PC-3 (cell line): Measurements from ENCODE around the gene TXK. TPM values are rescaled to one million over a fixed set of nuclear protein-coding genes. Genes with fewer than 3 reads are reported as not detected.

Experiments
- ATAC-seq: fragments of 200-7000 bp; cut with Tn5 transposase; 2 replicates; pipeline ENCODE4 v1.9.1; 2020; ENCODE audit warnings: mild to moderate bottlenecking, moderate library complexity
- BruUV-seq: library from RNA; stranded (reverse); fragments of 400-500 nt; replicated peaks from 2 replicates; lab custom pipeline; 2021; lab: Mats Ljungman, UMichigan
- CTCF ChIA-PET: fragments of 300-600 bp; sonication (Branson Sonifier 250); formaldehyde crosslinking; loops from one replicate; lab custom pipeline; 2022; ENCODE audit warnings: antibody characterized with exemption; lab: Charles Lee
- POLR2A ChIA-PET: fragments of 300-600 bp; sonication (Branson Sonifier 250); formaldehyde crosslinking; loops from one replicate; lab custom pipeline; 2022; ENCODE audit warnings: antibody characterized with exemption; ENCODE audit not compliant: unreplicated experiment; lab: Charles Lee
- DNase-seq: peaks from one replicate; pipeline ENCODE4 v3.0.0-alpha.2; 2015
- H2AFZ ChIP-seq: fragments of 300-600 bp; sonication (generic); 2 replicates; pipeline ENCODE4 v1.6.0; 2016; ENCODE audit warnings: antibody characterized with exemption, low read length
- H3F3A ChIP-seq: fragments of 300-600 bp; sonication (generic); one replicate; pipeline ENCODE4 v1.6.0; 2017; ENCODE audit warnings: antibody characterized with exemption, low read length, control low read depth, mild to moderate bottlenecking; ENCODE audit not compliant: unreplicated experiment
- H3K27ac ChIP-seq: fragments of 300-600 bp; sonication (generic); 2 replicates; pipeline ENCODE4 v1.5.1; 2016; ENCODE audit warnings: mild to moderate bottlenecking, low read length
- H3K27me3 ChIP-seq: fragments of 300-600 bp; sonication (generic); 2 replicates; pipeline ENCODE4 v1.6.1; 2016; ENCODE audit warnings: low read length, mixed read lengths
- H3K36me3 ChIP-seq: fragments of 300-600 bp; sonication (generic); 2 replicates; pipeline ENCODE4 v1.6.1; 2016; ENCODE audit warnings: low read depth, mixed run types, low read length, mixed read lengths
- H3K4me1 ChIP-seq: fragments of 300-600 bp; sonication (generic); 2 replicates; pipeline ENCODE4 v1.5.1; 2016; ENCODE audit warnings: low read length; ENCODE audit not compliant: insufficient read depth
- H3K4me2 ChIP-seq: fragments of 300-600 bp; sonication (generic); 2 replicates; pipeline ENCODE4 v1.6.0; 2016; ENCODE audit warnings: low read length
- H3K4me3 ChIP-seq: fragments of 300-600 bp; sonication (generic); 2 replicates; pipeline ENCODE4 v1.5.1; 2016; ENCODE audit warnings: mild to moderate bottlenecking, low read length, mixed read lengths
- H3K79me2 ChIP-seq: fragments of 300-600 bp; sonication (generic); 2 replicates; pipeline ENCODE4 v1.6.1; 2017; ENCODE audit warnings: low read length, mixed read lengths
- H3K9ac ChIP-seq: fragments of 300-600 bp; sonication (generic); 2 replicates; pipeline ENCODE4 v1.6.0; 2016; ENCODE audit warnings: mild to moderate bottlenecking, low read length
- H3K9me2 ChIP-seq: fragments of 300-600 bp; sonication (generic); replicated peaks from 2 replicates; pipeline ENCODE4 v1.6.1; 2016; ENCODE audit warnings: mixed run types, low read length, mixed read lengths
- H3K9me3 ChIP-seq: fragments of 300-600 bp; sonication (generic); 2 replicates; pipeline ENCODE4 v1.6.1; 2016; ENCODE audit warnings: low read length, mixed read lengths
- H4K20me1 ChIP-seq: fragments of 300-600 bp; sonication (generic); 2 replicates; pipeline ENCODE4 v1.6.1; 2016; ENCODE audit warnings: low read length, mixed read lengths
- EZH2 ChIP-seq: fragments of 300-600 bp; sonication (generic); IDR thresholded peaks from one replicate; pipeline ENCODE4 v1.6.1; 2017; ENCODE audit warnings: antibody characterized with exemption, mild to moderate bottlenecking, low read length; ENCODE audit not compliant: unreplicated experiment
- EZH2phosphoT487 ChIP-seq: fragments of 300-600 bp; sonication (generic); IDR thresholded peaks from 2 replicates; pipeline ENCODE4 v1.6.1; 2018; ENCODE audit warnings: mild to moderate bottlenecking, antibody characterized with exemption, low read length, borderline replicate concordance
- intact Hi-C: fragments of 100-400 bp; cut with micrococcal nuclease; formaldehyde crosslinking; loops from 2 replicates; pipeline ENCODE4 v1.9.0; 2023
- total RNA-seq: library from RNA; depleted of rRNA; stranded (reverse); fragments of >200 nt; gene quantifications from 2 replicates; pipeline ENCODE4 v1.2.3, GENCODE V29; 2014
- TF ChIP-seq, protein P1 (sequence below): fragments of 300-600 bp; sonication (generic); conservative IDR thresholded peaks from 2 replicates; pipeline ENCODE4 v1.5.1; 2017; ENCODE audit warnings: antibody characterized with exemption, low read depth, mild to moderate bottlenecking, low read length

TXK gene
- total RNA-seq, 1 experiment from 2014 or later, result 2.6 TPM

- intact Hi-C loops, result no loop called here
- Histone ChIP-seq H3K9ac (no peak overlapping the region), H3K27ac (no peak overlapping the region), H2AFZ (no peak overlapping the region), H3K9me2 (no peaks in the 10 kb centered on the region), H3K4me2 (no peak overlapping the region), H3K4me1 (peaks cover 6% of the 10 kb centered on the region), H4K20me1 (no peaks in the 10 kb centered on the region), H3K4me3 (no peak overlapping the region), H3K9me3 (no peaks in the 10 kb centered on the region), H3K27me3 (no peaks in the 10 kb centered on the region), H3F3A (no peaks in the 10 kb centered on the region), H3K36me3 (peaks cover 26% of the 10 kb centered on the region), H3K79me2 (no peaks in the 10 kb centered on the region)
- ChIA-PET CTCF (no interaction called here), POLR2A (no interaction called here)
- ATAC-seq (no peak), DNase-seq (no peak)
- no TSS peak for BruUV-seq
- TF ChIP-seq, protein P1, sequence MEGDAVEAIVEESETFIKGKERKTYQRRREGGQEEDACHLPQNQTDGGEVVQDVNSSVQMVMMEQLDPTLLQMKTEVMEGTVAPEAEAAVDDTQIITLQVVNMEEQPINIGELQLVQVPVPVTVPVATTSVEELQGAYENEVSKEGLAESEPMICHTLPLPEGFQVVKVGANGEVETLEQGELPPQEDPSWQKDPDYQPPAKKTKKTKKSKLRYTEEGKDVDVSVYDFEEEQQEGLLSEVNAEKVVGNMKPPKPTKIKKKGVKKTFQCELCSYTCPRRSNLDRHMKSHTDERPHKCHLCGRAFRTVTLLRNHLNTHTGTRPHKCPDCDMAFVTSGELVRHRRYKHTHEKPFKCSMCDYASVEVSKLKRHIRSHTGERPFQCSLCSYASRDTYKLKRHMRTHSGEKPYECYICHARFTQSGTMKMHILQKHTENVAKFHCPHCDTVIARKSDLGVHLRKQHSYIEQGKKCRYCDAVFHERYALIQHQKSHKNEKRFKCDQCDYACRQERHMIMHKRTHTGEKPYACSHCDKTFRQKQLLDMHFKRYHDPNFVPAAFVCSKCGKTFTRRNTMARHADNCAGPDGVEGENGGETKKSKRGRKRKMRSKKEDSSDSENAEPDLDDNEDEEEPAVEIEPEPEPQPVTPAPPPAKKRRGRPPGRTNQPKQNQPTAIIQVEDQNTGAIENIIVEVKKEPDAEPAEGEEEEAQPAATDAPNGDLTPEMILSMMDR, result no peak
- TF ChIP-seq EZH2phosphoT487 (no peak), EZH2 (no peak)
These were observed 106.4 kb downstream of the TXK start for GRCh38 chr4:48027653-48028052.

GRCh38 chr4:48025005-48025404 is 109.0 kb downstream of the TXK start:
- Histone ChIP-seq H3F3A (no peaks in the 10 kb centered on the region), H3K27ac (no peak overlapping the region), H3K27me3 (no peaks in the 10 kb centered on the region), H3K4me3 (no peak overlapping the region), H3K9ac (no peak overlapping the region), H3K4me2 (no peak overlapping the region), H3K36me3 (peaks cover 26% of the 10 kb centered on the region), H3K9me2 (no peaks in the 10 kb centered on the region), H4K20me1 (no peaks in the 10 kb centered on the region), H3K9me3 (no peaks in the 10 kb centered on the region), H2AFZ (no peak overlapping the region), H3K79me2 (peaks cover 7% of the 10 kb centered on the region), H3K4me1 (no peaks in the 10 kb centered on the region)
- ChIA-PET POLR2A (no interaction called here), CTCF (no interaction called here)
- no TSS peak for BruUV-seq
- intact Hi-C loops, result no loop called here
- TF ChIP-seq EZH2 (no peak), EZH2phosphoT487 (no peak)
- TF ChIP-seq, protein P1, result no peak
- no peak; the same call in 1 of the 2 replicates for ATAC-seq
- DNase-seq, result no peak

DNA sequence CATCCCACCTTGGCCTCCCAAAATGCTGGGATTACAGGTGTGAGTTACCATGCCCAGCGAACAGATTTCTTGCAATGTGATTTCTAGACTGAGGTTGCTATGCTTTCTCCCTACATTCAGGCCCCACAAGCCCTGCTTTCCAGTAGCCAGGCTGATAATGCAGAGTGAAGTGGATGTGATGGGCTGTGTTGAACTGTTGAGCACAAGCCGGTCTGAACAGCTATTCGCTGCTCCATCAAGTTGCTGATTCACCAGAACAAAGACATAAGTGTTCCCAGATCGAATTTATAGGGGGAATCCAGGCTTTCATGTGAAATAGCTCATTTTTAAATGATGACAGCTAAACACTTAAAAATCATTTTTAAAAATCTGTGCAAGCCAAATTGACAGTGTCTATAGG is 109.5 kb downstream of the TXK start:
- no peaks in the 10 kb centered on the region for H3K9me3 ChIP-seq
- H3K27me3 ChIP-seq, result no peaks in the 10 kb centered on the region
- H3K4me1 ChIP-seq, result no peaks in the 10 kb centered on the region
- H3K36me3 ChIP-seq, result peaks cover 26% of the 10 kb centered on the region
- no peak for ATAC-seq
- no peak for DNase-seq
- no peak for TF ChIP-seq EZH2
- TF ChIP-seq, protein P1, result no peak
- TF ChIP-seq EZH2phosphoT487, result no peak
- POLR2A ChIA-PET, result no interaction called here
- no peak overlapping the region for H3K4me2 ChIP-seq
- CTCF ChIA-PET, result no interaction called here
- no peak overlapping the region for H3K9ac ChIP-seq
- no peaks in the 10 kb centered on the region for H4K20me1 ChIP-seq
- peaks cover 8% of the 10 kb centered on the region for H3K79me2 ChIP-seq
- no TSS peak for BruUV-seq
- no peak overlapping the region for H3K27ac ChIP-seq
- H3F3A ChIP-seq, result no peaks in the 10 kb centered on the region
- intact Hi-C loops, result no loop called here
- no peak overlapping the region for H3K4me3 ChIP-seq
- no peaks in the 10 kb centered on the region for H3K9me2 ChIP-seq
- H2AFZ ChIP-seq, result no peak overlapping the region
